ENCODE data around the gene SSX4B.
"Not testable (repeated sequence)": the region's sequence is repeated elsewhere in the genome, so short reads cannot be mapped to it uniquely, and the experiment has no call there.

- not testable (repeated sequence) for TF ChIP-seq CTCF (conservative IDR thresholded peaks at IDR 0.05; ENCODE audit: low read depth in 2 of 2); EZH2 (IDR thresholded peaks at IDR 0.05; ENCODE audit: low read depth, unreplicated experiment); POLR2AphosphoS5 (IDR thresholded peaks at IDR 0.05; ENCODE audit: low read depth)
Observed at GRCh38 chrX:48356315-48357094, 55.3 kb downstream of the SSX4B start, which contains the start of gene SSX3.
